NCI-H510A (cell line): ENCODE measurements around the gene LY6G6D.

ENCODE experiments used
- DNase-seq: peaks from one replicate; lab custom pipeline; 2025; lab: John Stamatoyannopoulos, UW

LY6G6D gene

GRCh38 chr6:31720196-31720770, 5.1 kb downstream of the LY6G6D start:
- no peak for DNase-seq

GRCh38 chr6:31721351-31722020, 6.3 kb downstream of the LY6G6D start, which contains the start of gene LY6G6C:
TSS of gene LY6G6C (minus strand) at chr6:31721746. CDS start at chr6:31721679, 67 bp downstream.
- DNase-seq: no peak

- no peak for DNase-seq
Observed at GRCh38 chr6:31722173-31722572, 7.0 kb downstream of the LY6G6D start.

- DNase-seq: no peak
Observed at GRCh38 chr6:31723245-31723979, 8.3 kb downstream of the LY6G6D start, which contains the start of gene MPIG6B. TSS of gene MPIG6B (plus strand) at chr6:31723373. CDS start at chr6:31723384, 11 bp downstream.

- DNase-seq: no peak
Observed at GRCh38 chr6:31723980-31724691, 9.0 kb downstream of the LY6G6D start.

GRCh38 chr6:31725502-31726350, 10.6 kb downstream of the LY6G6D start:
- DNase-seq: no peak

GRCh38 chr6:31727034-31727716, 12.0 kb downstream of the LY6G6D start:
- no peak for DNase-seq

- DNase-seq: no peak
Observed at GRCh38 chr6:31727717-31728671, 12.8 kb downstream of the LY6G6D start.

GRCh38 chr6:31728767-31729514, 13.8 kb downstream of the LY6G6D start, which contains the start of gene DDAH2:
TSS of gene DDAH2 (minus strand) at chr6:31729299. CDS start at chr6:31729161, 138 bp downstream.
- DNase-seq: no peak

- DNase-seq: no peak
Observed at GRCh38 chr6:31729515-31729978, 14.4 kb downstream of the LY6G6D start.

GRCh38 chr6:31729979-31730630, 15.0 kb downstream of the LY6G6D start:
- no peak for DNase-seq

- no peak for DNase-seq
Observed at GRCh38 chr6:31730631-31731086, 15.5 kb downstream of the LY6G6D start.

GRCh38 chr6:31732029-31732428, 16.9 kb downstream of the LY6G6D start:
- no peak for DNase-seq

GRCh38 chr6:31733734-31734133, 18.6 kb downstream of the LY6G6D start:
- no peak for DNase-seq

GRCh38 chr6:31734247-31734820, 19.2 kb downstream of the LY6G6D start:
- no peak for DNase-seq

GRCh38 chr6:31734821-31735406, 19.8 kb downstream of the LY6G6D start:
- DNase-seq: no peak
